CD4-positive, alpha-beta T cell treated with Interleukin-15 for 4 hours (primary cell): ENCODE results near the gene IRF2BP2.

Experiments
- DNase-seq: peaks from one replicate; pipeline ENCODE4 v3.0.0-alpha.2; 2020; ENCODE audit warnings: low spot score

The IRF2BP2 gene

DNA sequence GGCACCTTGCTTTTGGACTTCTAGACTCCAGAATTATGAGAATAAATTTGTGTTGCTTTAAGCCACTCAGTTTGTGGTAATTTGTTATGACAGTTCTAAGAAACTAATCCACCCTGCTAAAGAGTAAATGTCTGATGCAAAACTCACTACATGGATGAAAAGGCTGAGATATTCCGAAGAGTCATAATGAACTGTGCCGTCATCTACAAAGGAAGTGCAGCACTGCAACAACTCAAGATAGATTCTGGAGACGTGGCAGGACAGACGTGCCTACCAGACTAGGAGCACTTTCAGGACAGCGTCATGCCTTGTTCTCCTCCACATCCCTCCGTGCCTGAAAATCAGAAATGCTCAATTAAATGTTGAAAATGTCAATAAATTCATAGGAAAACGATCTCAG, 24.4 kb upstream of the IRF2BP2 start:
- DNase-seq, result no peak

DNA sequence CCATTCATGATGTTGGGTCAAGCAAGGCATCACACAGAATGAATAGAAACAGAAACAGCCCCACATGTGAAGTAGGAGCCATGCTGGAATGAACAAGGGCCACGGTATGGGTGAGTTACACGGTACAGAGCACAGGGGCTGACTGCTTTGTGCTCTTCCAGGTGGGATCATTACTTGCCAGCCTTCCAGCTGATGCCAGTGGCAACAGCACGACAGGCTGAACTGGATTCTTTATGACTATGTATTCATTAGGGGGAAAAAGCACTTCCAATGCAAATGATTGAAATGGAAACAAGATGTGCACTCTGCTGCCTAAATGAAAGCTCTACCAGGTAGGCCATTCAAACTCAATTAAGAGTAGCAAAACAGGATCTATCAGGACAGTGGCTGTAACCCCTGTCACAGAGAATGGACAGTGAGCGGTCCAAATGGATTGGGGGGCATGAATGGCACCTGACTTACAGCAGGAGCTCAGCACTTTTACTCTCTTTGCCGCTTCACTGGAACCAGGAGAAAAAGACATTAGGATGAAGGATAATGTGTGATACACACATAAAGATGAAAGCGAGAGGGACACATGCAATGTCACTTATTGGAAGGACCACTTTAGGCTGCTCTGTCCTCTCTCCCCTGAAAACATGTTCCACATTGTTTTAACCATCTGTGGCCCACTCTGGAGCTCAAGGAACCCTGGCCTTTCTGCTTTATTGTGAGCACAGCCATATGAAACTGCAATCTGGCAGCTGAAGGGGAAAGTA, 23.4 kb upstream of the IRF2BP2 start:
- no peak for DNase-seq

- no peak for DNase-seq
Measured at GRCh38 chr1:234632225-234632624, 22.2 kb upstream of the IRF2BP2 start.

DNA sequence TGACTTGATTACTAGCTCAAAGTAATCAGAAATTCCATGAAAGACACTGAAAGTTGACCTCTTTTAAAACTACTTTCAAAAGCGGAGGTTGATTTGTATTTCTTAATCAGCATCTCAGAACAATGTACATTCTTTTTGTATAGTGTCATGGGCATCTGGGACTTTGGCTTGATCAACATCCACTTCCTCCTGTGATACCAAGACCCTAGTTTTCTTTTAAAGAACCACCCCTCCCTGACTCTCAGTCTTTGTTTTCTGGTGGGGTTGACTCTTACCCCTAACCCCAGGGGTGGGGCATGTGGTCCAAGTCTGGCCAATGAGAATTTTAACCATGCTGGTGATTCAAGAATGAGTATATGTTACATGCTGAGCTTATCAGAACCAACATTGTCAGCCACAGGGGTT, 21.7 kb upstream of the IRF2BP2 start:
- no peak for DNase-seq

DNA sequence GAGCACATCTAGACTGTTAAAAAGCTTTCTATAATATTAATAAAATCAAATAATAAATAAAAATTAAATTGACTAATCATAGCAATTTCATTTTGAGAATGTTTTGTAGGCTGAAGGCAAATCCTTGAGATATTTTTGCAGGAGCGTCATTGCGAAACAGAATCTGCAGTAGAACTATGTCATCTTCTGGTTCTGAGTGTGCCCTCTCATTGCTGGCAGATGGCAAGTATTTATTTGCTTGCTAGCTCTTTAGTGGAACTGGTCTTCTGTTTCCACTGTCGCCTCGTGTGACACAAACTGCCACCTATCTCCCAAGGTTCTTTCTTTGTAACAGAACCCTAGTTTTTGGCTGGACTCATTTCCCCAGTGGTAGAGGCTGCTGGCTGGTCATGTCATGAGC, 19.0 kb upstream of the IRF2BP2 start:
- DNase-seq, result no peak

- DNase-seq, result no peak
Measured at GRCh38 chr1:234628089-234628488, 18.1 kb upstream of the IRF2BP2 start.

GRCh38 chr1:234627009-234627950, 17.3 kb upstream of the IRF2BP2 start:
- DNase-seq, result no peak

GRCh38 chr1:234626391-234626790, 16.4 kb upstream of the IRF2BP2 start:
- no peak for DNase-seq

DNA sequence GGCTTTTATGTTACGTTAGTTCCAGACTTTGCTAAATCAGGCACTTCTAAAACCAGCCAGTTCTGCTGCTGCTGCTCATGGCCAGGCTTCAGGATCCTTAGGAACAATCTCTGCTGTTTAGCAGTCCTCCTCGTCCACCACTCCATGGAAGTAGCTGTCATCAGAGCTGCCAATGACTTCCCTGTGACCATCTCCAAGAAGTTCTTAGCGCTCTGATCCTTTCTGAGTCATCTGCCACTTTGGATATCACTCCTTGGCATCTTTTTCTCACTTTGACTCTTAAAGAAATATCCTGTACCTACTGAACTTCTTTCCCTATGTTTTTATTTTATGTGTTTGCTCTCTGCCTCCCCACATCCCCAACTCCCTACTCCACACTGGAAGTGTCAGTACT, 14.7 kb upstream of the IRF2BP2 start:
- DNase-seq, result no peak

DNA sequence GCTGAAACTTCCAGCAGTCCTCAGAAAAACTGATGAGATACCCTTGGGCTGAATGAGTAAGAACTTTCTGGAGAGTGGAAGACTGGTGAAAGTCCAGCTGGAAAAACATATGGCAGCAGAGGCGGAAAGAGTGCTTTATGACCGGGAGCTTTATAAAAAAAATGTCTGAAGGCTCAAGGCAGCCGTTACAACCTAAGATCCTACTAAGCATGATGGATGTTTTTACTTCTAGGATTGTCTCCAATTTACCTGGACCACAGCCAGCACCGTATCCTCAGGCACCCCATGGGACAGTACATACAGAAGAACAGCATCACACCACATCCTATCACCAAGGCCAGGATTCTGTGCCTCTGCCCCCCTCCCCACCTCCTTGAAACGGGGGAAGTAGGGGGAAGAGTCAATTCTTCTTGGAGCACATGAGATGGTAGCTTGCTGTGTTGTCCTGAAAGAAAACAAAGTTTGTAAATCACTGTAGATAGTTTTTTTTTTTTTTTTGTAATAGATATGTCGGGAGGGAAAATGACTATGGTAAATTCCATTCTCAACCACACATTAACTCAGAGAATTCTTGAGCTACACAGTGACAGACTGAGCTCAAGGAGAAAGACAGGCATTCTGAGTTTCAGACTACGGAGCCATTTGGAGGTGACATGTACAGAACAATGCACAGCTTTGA, 11.8 kb upstream of the IRF2BP2 start:
- no peak for DNase-seq

DNA sequence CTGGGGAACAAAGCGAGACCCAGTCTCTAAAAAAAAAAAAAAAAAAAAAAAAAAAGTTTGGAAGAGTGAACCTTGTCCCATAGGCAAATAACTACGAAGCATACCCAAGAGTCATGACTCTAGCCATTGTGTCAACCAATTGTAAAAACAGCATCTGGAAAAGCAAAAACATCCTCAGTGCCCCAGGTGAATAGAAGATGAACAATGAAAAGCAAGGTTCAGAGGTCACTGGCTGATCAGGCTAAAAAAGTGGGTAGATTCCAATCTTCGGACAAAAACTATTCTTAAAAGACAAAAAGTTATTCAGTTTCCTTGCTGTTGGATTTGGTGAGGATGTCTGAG, 11.1 kb upstream of the IRF2BP2 start:
- DNase-seq, result no peak

DNA sequence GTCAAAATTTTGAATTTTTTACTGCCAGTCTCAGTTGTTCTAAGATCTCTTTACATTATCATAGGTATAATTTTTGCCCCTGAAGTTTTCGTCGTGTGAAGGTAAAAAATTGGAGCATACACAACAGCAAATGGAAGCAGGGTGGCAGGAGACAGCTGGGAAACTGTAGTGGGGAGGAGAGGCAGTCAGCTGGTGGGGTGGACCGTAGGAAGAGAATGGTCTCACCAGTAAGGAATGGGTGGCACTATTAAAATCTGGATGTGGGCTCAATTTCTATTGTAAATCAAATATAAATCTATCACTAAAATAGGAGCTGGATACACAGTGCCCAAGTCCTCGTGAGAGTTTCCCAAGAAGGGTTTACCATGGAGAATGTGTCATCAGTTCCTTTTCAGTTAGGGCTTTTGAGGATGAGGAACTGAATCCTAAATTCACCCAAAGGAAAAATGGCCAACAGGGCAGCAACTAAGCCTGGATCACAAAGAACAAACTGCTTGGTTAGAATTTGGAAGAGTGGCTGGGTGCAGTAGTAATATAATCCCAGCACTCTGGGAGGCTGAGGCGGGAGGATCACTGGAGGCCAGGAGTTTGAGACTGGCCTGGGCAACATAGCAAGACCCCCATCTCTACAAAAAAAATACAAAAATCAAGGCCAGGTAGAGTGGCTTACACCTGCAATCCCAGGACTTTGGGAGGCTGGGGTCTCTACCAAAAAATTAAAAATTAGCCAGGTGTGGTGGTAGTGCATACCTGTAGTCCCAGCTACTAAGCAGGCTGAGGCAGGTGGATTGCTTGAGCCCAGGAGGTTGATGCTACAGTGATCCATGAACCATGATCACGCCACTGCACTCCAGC, 10.5 kb upstream of the IRF2BP2 start:
- DNase-seq, result no peak

GRCh38 chr1:234619794-234620247, 9.8 kb upstream of the IRF2BP2 start:
- DNase-seq, result no peak

DNA sequence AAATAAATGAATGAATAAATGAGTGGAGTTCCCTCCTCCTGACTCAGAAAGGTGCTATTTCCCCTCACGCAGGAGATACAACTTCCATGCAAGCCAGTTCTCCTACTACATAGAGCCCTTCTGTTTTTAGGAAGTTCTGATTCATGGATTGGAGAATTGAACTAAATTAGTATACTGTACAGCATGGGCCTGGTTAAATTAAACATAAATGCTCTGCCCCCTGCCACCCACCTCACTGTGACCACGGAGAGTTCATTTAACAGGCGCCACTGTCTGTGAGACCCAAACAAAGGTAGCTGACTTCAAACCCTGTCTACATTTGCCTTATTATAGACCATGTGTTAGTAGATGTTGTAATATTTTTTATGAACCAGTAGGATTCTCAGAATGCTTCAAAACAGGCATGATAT, 9.1 kb upstream of the IRF2BP2 start:
- no peak for DNase-seq

DNA sequence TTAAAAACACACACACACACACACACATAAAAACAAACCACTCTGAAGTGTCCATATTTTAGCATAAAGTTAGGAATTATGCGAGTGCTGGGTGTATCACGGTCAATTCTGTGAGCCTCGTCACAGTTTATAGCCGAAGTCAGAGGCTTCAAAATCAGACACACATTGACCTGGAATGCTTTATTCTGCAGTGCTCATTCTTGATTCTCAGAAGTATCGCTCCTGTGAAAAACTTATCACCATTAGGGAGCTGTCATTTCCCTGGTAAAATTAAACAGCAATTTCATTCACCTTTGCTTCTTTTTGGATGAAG, 8.7 kb upstream of the IRF2BP2 start:
- no peak for DNase-seq

DNA sequence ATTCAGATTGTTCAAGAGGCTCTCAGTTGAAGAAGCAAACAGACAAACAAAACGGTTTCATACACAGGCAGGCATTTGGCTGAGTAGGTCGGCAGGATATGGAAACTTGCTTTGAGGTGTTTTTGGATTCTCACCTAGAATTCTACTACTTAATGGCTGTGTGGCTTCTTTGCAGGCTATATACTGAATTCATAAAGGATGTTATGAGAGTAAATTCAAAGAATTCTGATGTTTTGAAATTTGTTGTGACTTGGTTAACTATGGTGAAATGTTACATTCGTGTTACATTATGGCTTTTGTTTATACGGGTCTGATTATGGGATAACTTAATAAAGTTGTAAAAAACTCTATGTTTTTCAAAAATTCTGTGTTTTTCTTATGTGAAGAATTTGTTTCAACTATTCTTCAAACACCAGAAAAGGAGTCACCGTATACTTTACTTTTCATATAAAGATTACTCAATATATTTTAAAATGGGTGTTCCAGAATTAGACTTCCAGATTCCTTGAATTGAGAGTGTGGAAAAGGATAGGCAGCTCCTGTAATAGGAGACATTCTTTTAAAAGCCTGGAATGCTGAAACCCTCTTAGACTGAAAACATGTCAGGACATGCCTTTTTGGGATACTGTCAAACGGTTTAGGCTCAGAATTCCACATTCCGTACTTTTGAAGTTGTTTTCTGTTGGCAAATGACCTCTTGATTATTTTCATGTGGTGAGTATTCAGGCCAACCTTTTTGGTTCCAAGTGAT, 8.2 kb upstream of the IRF2BP2 start:
- no peak for DNase-seq

DNA sequence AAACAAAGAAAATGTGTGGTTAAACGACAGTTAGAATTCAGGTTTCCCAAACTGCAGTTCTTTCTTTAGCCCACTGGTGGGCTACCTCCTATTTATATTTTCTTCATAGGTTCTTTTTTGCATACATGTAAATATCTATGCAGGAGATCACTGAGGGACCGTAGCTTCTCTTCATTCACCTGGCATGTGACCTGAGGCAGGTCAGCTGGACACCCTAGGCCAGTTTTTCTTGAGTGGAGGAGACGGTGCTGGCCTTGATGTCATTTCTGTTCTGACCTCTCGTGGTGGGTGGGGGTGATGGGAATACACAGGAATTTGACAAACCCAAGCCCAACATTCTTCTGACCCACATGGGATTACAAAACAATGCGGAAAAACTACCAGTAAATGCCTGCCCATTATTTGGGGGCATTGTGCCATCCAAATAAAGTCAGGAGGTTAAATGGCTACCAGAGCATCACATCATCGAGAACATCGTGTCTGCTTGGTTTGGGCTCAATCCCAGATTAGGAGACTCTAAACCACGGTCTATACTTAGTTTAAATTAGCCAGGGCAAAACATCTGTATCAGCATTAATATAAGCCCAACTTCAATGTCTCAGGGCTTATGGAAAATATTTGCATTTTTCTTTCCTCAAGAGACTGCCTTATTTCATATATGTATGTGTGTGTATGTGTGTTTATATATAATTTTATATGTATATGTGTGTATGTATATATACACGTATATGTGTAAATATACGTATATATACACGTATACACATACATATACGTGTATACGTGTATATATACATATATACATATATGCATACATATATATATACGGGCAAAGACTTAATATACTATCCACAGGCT, 7.4 kb upstream of the IRF2BP2 start:
- no peak for DNase-seq

DNA sequence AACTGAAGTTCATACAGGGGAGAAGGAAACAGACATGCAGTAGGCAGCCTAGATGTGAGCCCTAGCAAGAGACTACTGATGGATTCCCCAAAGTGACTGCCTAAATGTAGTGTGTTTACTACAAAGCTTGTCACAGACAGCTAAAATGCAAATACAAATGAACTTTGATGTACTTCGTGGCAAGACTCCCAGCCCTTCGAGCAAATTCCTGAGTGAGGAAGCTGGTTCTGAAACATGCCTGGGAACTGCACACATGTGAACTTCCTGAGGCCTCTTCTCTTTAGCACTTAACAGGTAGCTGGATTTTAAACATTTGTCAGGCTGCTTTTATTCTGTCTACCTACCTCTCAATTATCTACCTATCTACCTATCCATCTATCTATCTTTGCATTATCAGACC, 6.7 kb upstream of the IRF2BP2 start:
- DNase-seq, result no peak

DNA sequence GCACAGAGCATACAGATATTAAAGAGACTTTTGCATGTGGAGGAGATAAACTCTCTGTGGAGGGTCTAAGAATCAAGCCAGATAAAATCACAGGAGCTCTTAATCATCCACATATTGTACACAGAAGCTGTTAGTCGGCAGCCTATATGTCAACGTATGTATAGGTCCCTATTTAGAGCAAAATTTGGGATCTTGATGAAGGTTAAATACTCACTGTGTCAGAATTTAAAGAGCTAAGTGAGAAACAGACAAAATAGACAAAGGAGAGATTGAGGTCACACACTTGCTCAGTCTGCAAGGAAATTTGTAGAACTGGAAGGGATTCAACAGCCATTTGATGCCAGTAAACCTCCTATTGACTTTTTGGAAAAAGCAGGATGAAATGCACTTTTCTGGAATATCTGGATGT, 4.1 kb upstream of the IRF2BP2 start:
- DNase-seq, result no peak

DNA sequence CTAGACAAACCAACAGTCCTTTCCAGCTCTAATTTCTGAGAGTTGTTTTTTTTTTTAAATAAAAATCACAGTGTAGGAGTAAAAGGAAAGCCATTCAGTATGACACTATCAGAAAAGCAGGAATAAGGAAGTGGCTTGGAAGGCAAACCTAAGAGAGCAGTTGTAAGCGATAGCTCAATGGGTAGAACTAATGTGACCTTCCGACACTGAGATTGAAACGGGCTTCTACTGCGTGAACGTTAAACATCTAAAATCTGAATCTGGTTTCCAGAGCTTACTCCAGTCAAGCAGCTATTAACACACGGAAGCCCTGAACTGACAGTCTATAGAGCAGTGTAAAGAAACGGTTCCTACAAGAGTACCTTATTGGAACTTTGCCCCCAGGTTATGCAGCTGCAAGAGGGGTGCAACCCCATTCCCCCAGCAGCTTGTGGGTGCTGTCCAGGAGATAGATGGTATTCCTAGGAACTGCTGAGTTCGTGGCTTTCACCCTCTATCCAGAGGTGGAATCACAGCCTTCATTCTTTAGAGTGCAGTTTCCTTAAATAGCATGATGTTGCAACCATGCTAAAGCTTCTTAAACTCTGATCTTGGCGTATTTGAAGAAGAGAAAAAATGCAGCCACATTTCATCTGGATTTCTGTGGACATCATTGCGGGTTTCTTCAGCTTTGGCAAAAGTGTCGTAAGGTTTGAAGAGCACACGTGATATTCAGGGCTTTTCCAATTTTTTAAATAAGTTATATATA, 3.3 kb upstream of the IRF2BP2 start:
- DNase-seq, result no peak
